HL-60 (cell line): Measurements from ENCODE around the gene PALS2.

Experiments
- DNase-seq, 2 experiments: peaks; one replicate each; pipeline ENCODE4 v3.0.0-alpha.2; 2010 to 2020; ENCODE audit warnings: low read depth in 1 of 2, low spot score in 1 of 2
- H3K27ac ChIP-seq: fragments of 250-450 bp; sonication (Bioruptor Pico); replicated peaks from 2 replicates; pipeline ENCODE4 v1.5.1; 2020; ENCODE audit warnings: mild to moderate bottlenecking, moderate library complexity
- H3K27me3 ChIP-seq: fragments of 250-450 bp; sonication (Bioruptor Pico); 2 replicates; pipeline ENCODE4 v1.5.1; 2021; ENCODE audit warnings: mild to moderate bottlenecking, moderate library complexity; ENCODE audit not compliant: insufficient read depth, poor library complexity, severe bottlenecking
- H3K4me3 ChIP-seq: replicated peaks from 2 replicates; pipeline ENCODE4 v1.5.1; 2011; ENCODE audit warnings: mild to moderate bottlenecking, control low read depth, low read length; ENCODE audit not compliant: insufficient read depth
- GABPA ChIP-seq: IDR thresholded peaks from 2 replicates; pipeline ENCODE4 v1.6.1; 2012; ENCODE audit warnings: low read depth
- POLR2AphosphoS5 ChIP-seq: IDR thresholded peaks from 2 replicates; pipeline ENCODE4 v1.6.1; 2012; ENCODE audit warnings: low read depth
- SPI1 ChIP-seq: IDR thresholded peaks from 2 replicates; pipeline ENCODE4 v1.6.1; 2012; ENCODE audit warnings: low read depth, mild to moderate bottlenecking, borderline replicate concordance
- TF ChIP-seq, protein P1 (sequence below): IDR thresholded peaks from one replicate; pipeline ENCODE4 v1.5.1; 2011; ENCODE audit warnings: low read length, control low read depth, inconsistent platforms; ENCODE audit not compliant: insufficient read depth
- TF ChIP-seq, protein P2 (sequence below): IDR thresholded peaks from 2 replicates; pipeline ENCODE4 v1.6.1; 2012; ENCODE audit warnings: low read depth; ENCODE audit not compliant: insufficient replicate concordance

PALS2 gene

DNA sequence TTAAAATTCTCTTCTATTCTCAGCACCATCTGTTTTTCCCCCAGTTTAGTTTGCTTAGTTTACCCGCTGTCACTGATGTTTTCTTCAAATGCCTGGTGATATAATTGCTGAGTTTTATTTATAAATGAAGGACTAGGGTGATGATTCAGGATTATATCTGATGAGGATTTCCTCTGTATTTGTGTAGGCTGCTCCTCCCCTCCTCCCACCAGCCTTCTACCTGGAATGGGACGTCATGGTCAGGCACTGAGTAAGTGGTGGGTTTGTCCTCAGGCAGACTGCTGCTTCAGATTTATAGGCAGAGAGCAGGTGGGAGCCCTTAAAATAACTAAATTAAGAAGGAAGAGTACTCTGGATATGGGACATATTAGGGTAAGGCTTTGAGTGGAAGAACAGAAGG is 35.8 kb downstream of the PALS2 start:
- Histone ChIP-seq H3K4me3 (no peak overlapping the region), H3K27ac (no peak overlapping the region), H3K27me3 (no peaks in the 10 kb centered on the region)
- DNase-seq: no peak
- TF ChIP-seq, protein P1, sequence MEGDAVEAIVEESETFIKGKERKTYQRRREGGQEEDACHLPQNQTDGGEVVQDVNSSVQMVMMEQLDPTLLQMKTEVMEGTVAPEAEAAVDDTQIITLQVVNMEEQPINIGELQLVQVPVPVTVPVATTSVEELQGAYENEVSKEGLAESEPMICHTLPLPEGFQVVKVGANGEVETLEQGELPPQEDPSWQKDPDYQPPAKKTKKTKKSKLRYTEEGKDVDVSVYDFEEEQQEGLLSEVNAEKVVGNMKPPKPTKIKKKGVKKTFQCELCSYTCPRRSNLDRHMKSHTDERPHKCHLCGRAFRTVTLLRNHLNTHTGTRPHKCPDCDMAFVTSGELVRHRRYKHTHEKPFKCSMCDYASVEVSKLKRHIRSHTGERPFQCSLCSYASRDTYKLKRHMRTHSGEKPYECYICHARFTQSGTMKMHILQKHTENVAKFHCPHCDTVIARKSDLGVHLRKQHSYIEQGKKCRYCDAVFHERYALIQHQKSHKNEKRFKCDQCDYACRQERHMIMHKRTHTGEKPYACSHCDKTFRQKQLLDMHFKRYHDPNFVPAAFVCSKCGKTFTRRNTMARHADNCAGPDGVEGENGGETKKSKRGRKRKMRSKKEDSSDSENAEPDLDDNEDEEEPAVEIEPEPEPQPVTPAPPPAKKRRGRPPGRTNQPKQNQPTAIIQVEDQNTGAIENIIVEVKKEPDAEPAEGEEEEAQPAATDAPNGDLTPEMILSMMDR: no peak
- TF ChIP-seq SPI1: no peak
- TF ChIP-seq POLR2AphosphoS5: no peak
- TF ChIP-seq GABPA: no peak
- TF ChIP-seq, protein P2, sequence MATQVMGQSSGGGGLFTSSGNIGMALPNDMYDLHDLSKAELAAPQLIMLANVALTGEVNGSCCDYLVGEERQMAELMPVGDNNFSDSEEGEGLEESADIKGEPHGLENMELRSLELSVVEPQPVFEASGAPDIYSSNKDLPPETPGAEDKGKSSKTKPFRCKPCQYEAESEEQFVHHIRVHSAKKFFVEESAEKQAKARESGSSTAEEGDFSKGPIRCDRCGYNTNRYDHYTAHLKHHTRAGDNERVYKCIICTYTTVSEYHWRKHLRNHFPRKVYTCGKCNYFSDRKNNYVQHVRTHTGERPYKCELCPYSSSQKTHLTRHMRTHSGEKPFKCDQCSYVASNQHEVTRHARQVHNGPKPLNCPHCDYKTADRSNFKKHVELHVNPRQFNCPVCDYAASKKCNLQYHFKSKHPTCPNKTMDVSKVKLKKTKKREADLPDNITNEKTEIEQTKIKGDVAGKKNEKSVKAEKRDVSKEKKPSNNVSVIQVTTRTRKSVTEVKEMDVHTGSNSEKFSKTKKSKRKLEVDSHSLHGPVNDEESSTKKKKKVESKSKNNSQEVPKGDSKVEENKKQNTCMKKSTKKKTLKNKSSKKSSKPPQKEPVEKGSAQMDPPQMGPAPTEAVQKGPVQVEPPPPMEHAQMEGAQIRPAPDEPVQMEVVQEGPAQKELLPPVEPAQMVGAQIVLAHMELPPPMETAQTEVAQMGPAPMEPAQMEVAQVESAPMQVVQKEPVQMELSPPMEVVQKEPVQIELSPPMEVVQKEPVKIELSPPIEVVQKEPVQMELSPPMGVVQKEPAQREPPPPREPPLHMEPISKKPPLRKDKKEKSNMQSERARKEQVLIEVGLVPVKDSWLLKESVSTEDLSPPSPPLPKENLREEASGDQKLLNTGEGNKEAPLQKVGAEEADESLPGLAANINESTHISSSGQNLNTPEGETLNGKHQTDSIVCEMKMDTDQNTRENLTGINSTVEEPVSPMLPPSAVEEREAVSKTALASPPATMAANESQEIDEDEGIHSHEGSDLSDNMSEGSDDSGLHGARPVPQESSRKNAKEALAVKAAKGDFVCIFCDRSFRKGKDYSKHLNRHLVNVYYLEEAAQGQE: no peak

DNA sequence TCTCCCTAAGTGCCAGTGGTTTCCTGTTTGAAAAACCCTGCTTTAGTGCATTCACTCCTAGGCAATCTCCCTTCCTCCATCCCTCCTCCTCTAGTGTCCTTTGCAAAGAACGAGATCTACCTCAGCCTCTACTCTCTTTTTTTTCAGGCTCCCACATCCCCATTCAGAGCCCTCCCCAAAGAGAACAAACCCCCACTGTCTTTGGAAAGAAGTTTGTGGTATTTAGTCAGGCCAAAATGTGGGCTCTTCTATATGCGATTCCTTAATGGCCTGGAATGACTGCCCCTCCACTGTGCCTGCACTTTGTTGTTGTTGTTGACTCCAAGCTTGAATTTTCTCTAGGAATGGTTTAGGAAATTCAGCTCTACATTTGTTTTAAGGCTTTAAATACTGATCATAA is 36.3 kb downstream of the PALS2 start:
- Histone ChIP-seq H3K27ac (no peak overlapping the region), H3K4me3 (no peak overlapping the region), H3K27me3 (no peaks in the 10 kb centered on the region)
- DNase-seq: no peak
- TF ChIP-seq, protein P2: no peak
- TF ChIP-seq GABPA (no peak), POLR2AphosphoS5 (no peak)
- TF ChIP-seq, protein P1: no peak

DNA sequence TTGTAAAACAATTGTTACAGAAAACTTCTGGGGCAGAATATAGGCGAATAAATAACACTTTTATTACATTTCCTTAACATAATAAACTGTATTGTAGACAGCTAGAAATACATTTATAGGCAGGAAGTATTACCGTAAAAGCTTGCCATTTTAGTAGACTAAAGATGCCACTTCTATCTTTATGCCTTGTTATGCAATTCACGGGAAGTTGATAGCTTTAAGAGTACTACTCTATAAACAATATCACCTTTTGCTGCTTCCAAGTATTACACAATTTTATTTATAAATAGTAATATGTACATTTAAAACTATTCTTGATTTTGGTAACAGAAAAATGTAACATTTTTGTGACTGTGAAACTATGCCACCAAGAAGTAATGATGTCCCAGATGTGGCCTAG is 37.9 kb downstream of the PALS2 start:
- TF ChIP-seq GABPA (no peak), SPI1 (no peak), POLR2AphosphoS5 (no peak)
- TF ChIP-seq, protein P1: no peak
- TF ChIP-seq, protein P2: no peak
- Histone ChIP-seq H3K27ac (no peak overlapping the region), H3K27me3 (no peaks in the 10 kb centered on the region), H3K4me3 (no peak overlapping the region)
- no peak for DNase-seq
